AG04449 (cell line): Measurements from ENCODE around the gene TMOD4.

ENCODE experiments used
- CTCF ChIA-PET: fragments of 350-600 bp; formaldehyde crosslinking; extraction: SDS; loops from one replicate; lab custom pipeline; 2021; ENCODE audit warnings: antibody characterized with exemption; lab: Yijun Ruan, JAX
- POLR2A ChIA-PET: fragments of 400-600, 350-600 bp; formaldehyde crosslinking; extraction: SDS; loops from one replicate; lab custom pipeline; 2020; ENCODE audit warnings: antibody characterized with exemption, inconsistent platforms; lab: Yijun Ruan, JAX
- DNase-seq: peaks from one replicate; pipeline ENCODE4 v3.0.0-alpha.2; 2010; ENCODE audit warnings: low read depth, low spot score
- H3K4me3 ChIP-seq: 2 replicates; pipeline ENCODE4 v1.5.1; 2011; ENCODE audit warnings: low read depth, mild to moderate bottlenecking, control low read depth, low read length
- CTCF ChIP-seq: IDR thresholded peaks from one replicate; pipeline ENCODE4 v1.5.1; 2011; ENCODE audit warnings: mild to moderate bottlenecking, moderate library complexity, low read length, control low read depth, inconsistent platforms; ENCODE audit not compliant: insufficient read depth; ENCODE audit errors: missing control alignments

TMOD4 gene

GRCh38 chr1:151158326-151158725 is 17.5 kb downstream of the TMOD4 start:
- POLR2A ChIA-PET: no interaction called here
- no peak for TF ChIP-seq CTCF
- DNase-seq: no peak
- no peak overlapping the region for H3K4me3 ChIP-seq
- CTCF ChIA-PET: interaction anchor here (1.3 to 19.8 kb wide), 3 partner anchors 9 to 134 kb away, joined by 4 to 412 read pairs (median 4); no protein-coding TSS in a partner anchor

GRCh38 chr1:151157067-151157531 is 18.7 kb downstream of the TMOD4 start:
- POLR2A ChIA-PET: no interaction called here
- no peak for TF ChIP-seq CTCF
- CTCF ChIA-PET: interaction anchor here (0.6 to 19.8 kb wide), 12 partner anchors 8 to 132 kb away, joined by 3 to 412 read pairs (median 6); partner anchors contain the start of genes C1orf56, LYSMD1 and SCNM1
- no peak for DNase-seq
- no peak overlapping the region for H3K4me3 ChIP-seq

DNA sequence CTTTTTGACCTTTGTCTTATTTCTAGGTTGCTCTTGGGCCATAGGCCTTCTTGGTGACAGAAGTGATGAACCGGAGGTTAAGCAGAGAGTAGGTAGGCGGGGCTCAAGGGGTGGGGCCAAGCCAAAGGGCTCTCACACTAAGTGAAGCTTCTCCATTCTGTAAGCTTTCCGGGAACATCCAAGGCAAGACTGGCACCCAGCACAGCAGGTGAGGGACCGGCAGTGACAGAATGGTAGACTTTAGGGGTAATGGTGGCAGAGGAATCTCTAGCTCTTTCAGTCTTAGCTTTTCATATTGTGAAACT is 19.3 kb downstream of the TMOD4 start, which contains the start of gene TNFAIP8L2:
Gene TNFAIP8L2, plus strand, starts transcription at position 135 of the 305 bp plus-strand sequence. CDS start 2,049 bp downstream, outside the sequence.
- ChIA-PET POLR2A (no interaction called here), CTCF (interaction anchor here (0.6 to 19.8 kb wide), 11 partner anchors 9 to 132 kb away, joined by 3 to 412 read pairs (median 6); partner anchors contain the start of genes C1orf56, LYSMD1 and SCNM1)
- DNase-seq: no peak
- TF ChIP-seq CTCF: no peak
- H3K4me3 ChIP-seq: no peak within 1 kb of the TSS

- no peak overlapping the region for H3K4me3 ChIP-seq
- CTCF ChIA-PET: interaction anchor here (2.5 kb wide), 1 partner anchor 47 kb away, joined by 16 read pairs; no protein-coding TSS in a partner anchor
- no peak for TF ChIP-seq CTCF
- POLR2A ChIA-PET: interaction anchor here (1.2 kb wide), 1 partner anchor 17 kb away, joined by 3 read pairs; no protein-coding TSS in a partner anchor
- DNase-seq: no peak
Measured at GRCh38 chr1:151147665-151148064, 28.1 kb downstream of the TMOD4 start.

DNA sequence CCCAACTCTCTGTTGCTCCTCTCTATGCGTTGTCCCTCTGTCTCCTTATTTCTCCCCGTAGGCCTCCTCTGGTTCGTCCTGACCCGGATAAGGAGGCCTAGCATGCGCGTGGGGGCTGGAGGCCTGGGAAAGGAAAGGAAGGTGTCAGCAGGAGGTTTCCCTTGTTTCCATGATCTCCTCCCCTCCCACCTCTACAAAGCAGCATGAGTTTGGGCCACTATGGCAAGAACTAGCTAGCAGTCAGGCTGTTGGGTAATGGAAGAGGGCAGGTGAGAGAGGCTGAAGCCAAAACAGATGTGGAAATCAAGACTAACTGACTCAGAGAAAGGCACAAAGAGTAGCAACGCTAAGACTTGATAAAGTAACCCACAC is 28.7 kb downstream of the TMOD4 start:
- DNase-seq: no peak
- CTCF ChIA-PET: interaction anchor here (0.7 to 2.5 kb wide), 2 partner anchors 16 to 47 kb away, joined by 3 to 16 read pairs; no protein-coding TSS in a partner anchor
- no peak for TF ChIP-seq CTCF

DNA sequence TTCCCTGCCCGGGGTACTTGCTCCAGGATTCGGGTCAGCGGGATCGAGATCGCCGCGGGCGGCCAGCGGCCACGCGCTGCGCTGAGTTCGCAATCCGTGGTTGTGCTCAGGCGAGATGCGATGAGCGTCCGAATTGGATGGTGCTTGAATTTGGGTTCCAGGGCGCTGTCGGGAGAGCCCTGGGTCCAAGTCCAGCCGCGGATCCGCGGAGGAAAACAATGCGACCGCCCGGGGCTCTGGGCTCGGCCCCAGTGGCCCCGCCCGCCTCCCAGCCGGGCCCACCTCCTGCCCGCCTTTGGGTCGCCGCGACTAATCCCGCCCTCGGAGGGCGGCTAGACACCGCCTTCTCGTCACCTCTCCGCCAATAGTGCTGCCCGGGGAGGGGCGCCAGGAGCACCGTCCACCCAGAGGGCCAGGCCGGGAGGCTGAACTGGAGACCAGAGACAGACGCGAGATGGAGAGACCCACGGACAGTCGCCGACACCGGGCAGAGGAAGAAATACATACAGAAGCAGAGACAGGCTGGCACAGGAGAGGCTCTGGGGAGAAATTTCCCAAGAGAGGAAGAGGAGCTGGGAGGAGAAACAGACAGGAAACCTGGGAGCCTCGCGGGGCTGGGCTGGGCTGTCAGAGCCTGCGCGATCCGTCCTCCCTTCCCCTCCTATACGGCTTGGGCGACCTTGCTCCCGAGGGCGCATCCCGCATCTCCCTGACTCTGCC is 29.2 kb downstream of the TMOD4 start, which contains the start of gene SEMA6C:
Gene SEMA6C, minus strand, starts transcription at position 220 of the 720 bp plus-strand sequence. CDS start 4,010 bp downstream, outside the sequence.
- H3K4me3 ChIP-seq: peak within 1 kb of the TSS; percentile 80
- no peak for TF ChIP-seq CTCF
- ChIA-PET CTCF (interaction anchor here (0.7 to 1.9 kb wide), 3 partner anchors 12 to 16 kb away, joined by 3 to 5 read pairs (median 3); no protein-coding TSS in a partner anchor), POLR2A (interaction anchor here (1.2 kb wide), 1 partner anchor 18 kb away, joined by 3 read pairs; no protein-coding TSS in a partner anchor)
- peak; percentile 29 for DNase-seq

More for the DNA sequence above, 28.7 kb downstream of the TMOD4 start:
- H3K4me3 ChIP-seq: peak overlapping the region; percentile 80
- POLR2A ChIA-PET: interaction anchor here (1.2 kb wide), 1 partner anchor 18 kb away, joined by 3 read pairs; no protein-coding TSS in a partner anchor
